K562 (cell line): ENCODE results near the gene TMEM107. TPM values are rescaled to one million over a fixed set of nuclear protein-coding genes. Genes with fewer than 3 reads are reported as not detected.

Experiments
- ARID4B ChIP-seq: sonication (generic); formaldehyde crosslinking; IDR thresholded peaks from 2 replicates; pipeline ENCODE4 v1.8.0; 2022; ENCODE audit warnings: mild to moderate bottlenecking, missing genetic modification reagents
- CCNT2 ChIP-seq: IDR thresholded peaks from 2 replicates; pipeline ENCODE4 v1.6.1; 2011; ENCODE audit warnings: borderline replicate concordance, low read depth, mild to moderate bottlenecking, moderate library complexity, mixed read lengths, low read length; ENCODE audit not compliant: insufficient read length; ENCODE audit errors: extremely low read depth
- CREB1 ChIP-seq, 2 experiments: sonication (generic) in 1 of 2; formaldehyde crosslinking in 1 of 2; IDR thresholded peaks; 2 replicates each; pipeline versions ENCODE4 v1.6.1 to v1.8.0; 2012 to 2022; ENCODE audit warnings: inconsistent platforms in 1 of 2, mild to moderate bottlenecking in 1 of 2, missing genetic modification reagents in 1 of 2, moderate library complexity in 1 of 2
- ELF2 ChIP-seq: fragments of 250-450 bp; sonication (Bioruptor Pico); IDR thresholded peaks from 2 replicates; pipeline ENCODE4 v1.5.0; 2021; ENCODE audit warnings: mild to moderate bottlenecking
- EP400 ChIP-seq: fragments of 450-650 bp; IDR thresholded peaks from 2 replicates; pipeline ENCODE4 v1.6.1; 2017; ENCODE audit warnings: antibody characterized with exemption, mild to moderate bottlenecking, moderate library complexity
- GTF2A2 ChIP-seq: IDR thresholded peaks from 2 replicates; pipeline ENCODE4 v1.6.1; 2016; ENCODE audit warnings: mild to moderate bottlenecking, missing genetic modification characterization, missing compliant biosample characterization
- HIVEP1 ChIP-seq: fragments of 250-450 bp; sonication (Bioruptor Pico); IDR thresholded peaks from 2 replicates; pipeline ENCODE4 v1.4.0; 2020; ENCODE audit warnings: mild to moderate bottlenecking
- KAT7 ChIP-seq: sonication (generic); formaldehyde crosslinking; IDR thresholded peaks from 2 replicates; pipeline ENCODE4 v1.8.0; 2022; ENCODE audit warnings: missing genetic modification reagents, mild to moderate bottlenecking, borderline replicate concordance
- POU5F1 ChIP-seq: fragments of 150-350 bp; IDR thresholded peaks from 2 replicates; pipeline ENCODE4 v1.6.1; 2014; ENCODE audit warnings: borderline replicate concordance, low read length, low read depth, mild to moderate bottlenecking; ENCODE audit not compliant: partially characterized antibody
- RBFOX2 ChIP-seq: fragments of 200-400 bp; formaldehyde crosslinking; IDR thresholded peaks from 2 replicates; pipeline ENCODE4 v1.6.1; 2017; ENCODE audit warnings: low read depth, mild to moderate bottlenecking, low read length, moderate library complexity
- REST ChIP-seq, 2 experiments: fragments of 450-650 bp; formaldehyde crosslinking in 1 of 2; IDR thresholded peaks; 2 replicates each; pipeline versions ENCODE4 v1.4.0 to v1.6.1; 2014 to 2020; ENCODE audit warnings: mild to moderate bottlenecking in 2 of 2, borderline replicate concordance in 1 of 2, low read depth in 1 of 2
- ZNF143 ChIP-seq: sonication (generic); formaldehyde crosslinking; IDR thresholded peaks from 2 replicates; pipeline ENCODE4 v1.9.0; 2022; ENCODE audit warnings: mild to moderate bottlenecking, missing genetic modification reagents
- ZNF239 ChIP-seq: fragments of 250-450 bp; sonication (Bioruptor Pico); IDR thresholded peaks from 2 replicates; pipeline ENCODE4 v1.4.0; 2020; ENCODE audit warnings: mild to moderate bottlenecking
- ZNF253 ChIP-seq: fragments of 250-450 bp; sonication (Bioruptor Pico); conservative IDR thresholded peaks from 2 replicates; pipeline ENCODE4 v1.6.1; 2021; ENCODE audit warnings: mild to moderate bottlenecking
- polyA plus RNA-seq, 8 experiments: library from polyadenylated mRNA; depleted of rRNA in 4 of 8; stranded (reverse) in 5 of 8; unstranded in 3 of 8; fragments of >200 nt; fragmentation: Nextera tagmentation in 2 of 8; fragmentation: Illumina TruSeq in 1 of 8; extraction: Ambion mirVana in 2 of 8; extraction: Trizol in 1 of 8; gene quantifications; 2 replicates each; pipeline versions ENCODE4 v1.2.1 to v1.2.3, GENCODE V29; 2011 to 2014; ENCODE audit warnings: inconsistent platforms in 1 of 8, missing spikeins in 1 of 8
- total RNA-seq, 7 experiments: library from RNA; depleted of rRNA in 6 of 7; stranded (reverse); fragments of >200 nt in 6 of 7; fragmentation: Illumina TruSeq in 2 of 7; extraction: Trizol in 2 of 7; gene quantifications; 2 replicates each; pipeline versions ENCODE4 v1.2.1 to v1.2.3, GENCODE V29; 2011 to 2021; ENCODE audit warnings: low replicate concordance in 1 of 7

Gene TMEM107
- total and polyA plus RNA-seq, 9 of the 15 experiments (the other 6 are each of a cell fraction or from before 2014, with no cell fraction given), result 7.1 to 26.2 (median 16.9) TPM

- TF ChIP-seq REST (IDR thresholded peaks at IDR 0.05; ENCODE audit: borderline replicate concordance) (peak; percentile 98), REST (CRISPR knock-in tag; IDR thresholded peaks at IDR 0.05; ENCODE audit: low read depth) (no peak), ZNF239 (no peak), EP400 (peak; percentile 47; the same call in 1 of the 2 replicates), ARID4B (CRISPR knock-in tag) (peak; percentile 79; the same call in 1 of the 2 replicates), RBFOX2 (peak; percentile 84), CCNT2 (peak; percentile 42), CREB1 (IDR thresholded peaks at IDR 0.05) (no peak), CREB1 (CRISPR knock-in tag; IDR thresholded peaks at IDR 0.05) (peak; percentile 38; the same call in 1 of the 2 replicates), ELF2 (CRISPR knock-in tag) (no peak), HIVEP1 (CRISPR knock-in tag) (no peak), KAT7 (CRISPR knock-in tag) (0 out of 2 replicates have a peak, but pooled peaks have one; percentile 66), GTF2A2 (tag) (no peak), ZNF143 (CRISPR knock-in tag) (0 out of 2 replicates have a peak, but pooled peaks have one; percentile 36), POU5F1 (no peak), ZNF253 (CRISPR knock-in tag) (no peak)
Observed at GRCh38 chr17:8162233-8162996, 13.8 kb downstream of the TMEM107 start, which contains the start of gene VAMP2 (continued).
